ENCODE results near the gene SORT1.
"Not testable (repeated sequence)": the region's sequence is repeated elsewhere in the genome, so short reads cannot be mapped to it uniquely, and the experiment has no call there.

The SORT1 gene

DNA sequence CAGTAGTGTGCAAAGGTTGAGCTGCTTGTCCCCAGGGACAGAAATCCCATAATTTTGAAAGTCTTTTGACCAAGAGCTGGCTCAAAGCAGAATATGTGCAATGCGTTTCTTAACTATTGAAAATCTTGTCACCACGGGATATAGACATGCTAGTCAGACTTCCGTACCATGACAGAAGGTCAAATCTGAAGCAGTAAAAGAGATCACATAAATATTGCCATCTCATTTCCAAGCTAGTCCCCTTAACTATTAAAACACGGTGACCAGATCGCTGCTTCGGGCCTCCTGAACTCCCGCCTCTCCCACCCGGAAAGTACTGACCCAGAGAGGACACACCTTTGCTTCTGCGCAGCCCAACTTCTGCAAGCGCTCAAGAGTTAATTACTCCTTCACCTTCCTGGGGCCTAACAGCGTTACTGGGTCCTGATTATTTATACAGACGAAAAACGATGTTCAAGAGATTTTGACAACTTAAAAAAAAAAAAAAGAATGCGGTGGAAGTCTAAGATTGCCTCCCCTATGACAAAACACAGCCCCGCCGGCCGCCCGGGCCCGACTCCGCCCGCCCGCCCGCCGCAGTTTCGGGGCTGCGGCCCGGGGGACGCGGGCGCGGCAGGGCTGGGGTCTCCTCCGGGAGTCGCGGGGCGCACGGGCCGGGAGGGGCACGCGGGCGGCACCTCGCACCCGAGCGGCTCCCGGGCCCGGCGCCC lies 692 bp downstream of the SORT1 start:
- no peak for DNase-seq

DNA sequence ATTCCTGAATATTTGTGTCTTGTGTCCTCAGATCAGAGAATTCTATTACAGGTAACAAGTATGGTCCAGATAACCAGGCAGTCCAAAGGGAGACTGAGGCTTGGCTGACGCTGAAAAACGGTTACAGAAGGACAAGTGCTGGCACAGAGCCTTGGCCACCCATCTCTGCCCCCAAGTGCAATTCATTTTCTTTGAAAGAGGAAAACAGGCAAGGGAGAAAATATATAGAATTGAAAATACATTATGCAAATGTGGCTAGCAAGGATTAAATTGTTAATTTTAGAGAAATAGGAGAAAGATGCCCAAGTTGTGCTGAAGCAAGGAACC lies 1.2 kb downstream of the SORT1 start:
- DNase-seq, result no peak

DNA sequence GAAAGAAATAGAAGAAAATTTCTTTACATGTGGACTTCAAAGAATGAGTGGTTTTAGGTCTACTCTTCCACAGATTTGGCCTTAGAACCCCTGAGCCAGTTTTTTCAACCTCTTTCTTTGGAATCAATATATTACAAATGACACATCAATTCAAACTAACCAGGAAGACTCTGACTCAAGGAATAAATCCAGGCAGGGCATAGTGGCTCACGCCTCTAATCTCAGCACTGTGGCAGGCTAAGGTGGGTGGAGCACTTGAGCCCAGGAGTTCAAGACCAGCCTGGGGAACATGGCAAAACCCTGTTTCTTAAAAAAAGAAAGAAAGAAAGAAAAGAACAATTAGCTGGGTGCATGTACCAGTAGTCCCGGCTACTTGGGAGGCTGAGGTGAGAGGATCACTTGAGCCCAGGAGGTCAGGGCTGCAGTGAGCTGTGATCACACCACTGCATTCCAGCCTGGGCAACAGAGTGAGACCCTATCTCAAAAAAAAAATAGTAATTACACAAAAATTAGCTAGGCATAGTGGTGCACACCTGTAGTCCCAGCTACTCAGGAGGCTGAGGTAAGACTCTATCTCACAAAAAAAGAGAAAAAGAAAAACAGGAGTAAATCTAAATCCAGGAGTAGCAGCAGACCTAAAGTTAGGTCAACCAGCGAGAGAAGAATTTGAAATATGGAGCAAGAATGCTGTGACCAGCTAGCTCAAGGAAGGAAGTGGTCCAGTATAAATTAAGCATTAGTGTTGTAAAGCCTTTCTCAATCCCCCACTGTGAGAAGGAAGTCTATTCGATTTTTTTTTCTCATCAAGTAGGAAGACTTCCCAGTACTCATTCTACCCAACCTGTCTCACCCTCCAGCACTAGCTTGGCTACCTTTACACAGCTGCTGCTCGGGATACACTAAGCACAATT lies 1.9 kb downstream of the SORT1 start:
- no peak for DNase-seq

DNA sequence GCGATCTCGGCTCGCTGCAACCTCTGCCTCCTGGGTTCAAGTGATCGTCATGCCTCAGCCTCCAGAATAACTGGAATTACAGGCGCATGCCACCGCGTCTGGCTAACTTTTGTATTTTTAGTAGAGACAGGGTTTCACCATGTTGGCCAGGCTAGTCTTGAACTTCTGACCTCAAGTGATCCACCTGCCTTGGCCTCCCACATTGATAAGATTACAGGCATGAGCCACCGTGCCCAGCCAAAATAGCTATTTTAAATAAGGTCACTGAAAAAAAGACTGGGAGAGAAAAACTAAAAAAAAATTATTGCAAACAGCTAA lies 2.5 kb downstream of the SORT1 start:
- not testable (repeated sequence) for DNase-seq

DNA sequence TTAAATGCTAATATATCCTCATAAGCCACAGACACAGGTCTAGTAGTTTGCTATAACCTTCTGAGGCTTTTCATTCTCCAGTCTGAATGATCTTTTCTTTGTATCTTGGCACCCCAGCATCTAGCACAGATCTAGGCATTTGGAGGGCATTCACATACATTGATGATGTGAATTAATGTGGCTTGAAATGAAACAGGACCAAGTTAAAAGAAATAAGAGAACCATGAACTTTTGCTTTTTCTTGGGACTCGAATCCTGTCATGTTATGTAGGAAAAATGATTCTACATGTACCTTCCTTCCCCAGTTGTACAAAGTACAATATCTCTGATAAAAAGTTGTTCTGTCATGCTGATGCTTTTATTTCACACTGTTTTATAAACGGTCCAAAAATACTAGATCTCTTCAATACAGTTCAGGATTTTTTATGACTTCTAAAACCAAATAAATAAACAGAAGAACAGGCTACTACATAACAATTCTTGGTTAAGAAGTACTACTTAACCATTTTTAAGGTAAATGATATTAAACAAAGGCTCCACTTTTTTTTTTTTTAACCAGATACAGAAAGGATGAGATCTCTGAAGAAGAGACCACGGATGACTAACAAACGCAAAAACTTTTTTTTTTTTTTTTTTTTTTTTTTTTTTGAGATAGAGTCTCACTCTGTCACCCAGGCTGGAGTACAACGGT lies 3.0 kb downstream of the SORT1 start:
- no peak for DNase-seq

DNA sequence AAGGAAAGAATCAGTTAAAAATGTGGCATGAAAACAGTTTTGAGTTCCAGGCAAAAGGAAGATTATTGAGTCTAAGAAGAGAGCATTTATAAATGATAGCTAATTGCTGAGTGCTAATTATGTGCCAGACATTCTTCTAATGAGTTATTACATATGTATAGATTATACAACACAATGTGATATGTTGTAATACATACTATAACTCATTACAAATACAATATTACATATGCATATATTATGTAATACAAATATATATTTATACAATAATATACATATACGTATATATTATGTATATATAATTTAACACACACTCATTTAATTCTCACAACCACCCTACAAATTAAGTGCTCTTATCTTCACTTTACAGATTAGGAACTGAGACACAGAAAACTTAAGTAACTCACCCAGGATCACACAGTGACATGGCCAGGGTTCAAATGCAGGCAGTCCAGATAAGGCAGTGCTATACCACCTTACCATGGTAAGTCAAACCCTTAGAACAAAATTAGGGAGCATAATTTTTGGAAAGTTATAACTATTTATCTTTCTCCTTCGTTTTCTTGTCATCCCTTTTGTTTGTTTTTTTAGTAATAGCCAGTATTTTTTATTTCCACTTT lies 4.0 kb downstream of the SORT1 start:
- no peak for DNase-seq

DNA sequence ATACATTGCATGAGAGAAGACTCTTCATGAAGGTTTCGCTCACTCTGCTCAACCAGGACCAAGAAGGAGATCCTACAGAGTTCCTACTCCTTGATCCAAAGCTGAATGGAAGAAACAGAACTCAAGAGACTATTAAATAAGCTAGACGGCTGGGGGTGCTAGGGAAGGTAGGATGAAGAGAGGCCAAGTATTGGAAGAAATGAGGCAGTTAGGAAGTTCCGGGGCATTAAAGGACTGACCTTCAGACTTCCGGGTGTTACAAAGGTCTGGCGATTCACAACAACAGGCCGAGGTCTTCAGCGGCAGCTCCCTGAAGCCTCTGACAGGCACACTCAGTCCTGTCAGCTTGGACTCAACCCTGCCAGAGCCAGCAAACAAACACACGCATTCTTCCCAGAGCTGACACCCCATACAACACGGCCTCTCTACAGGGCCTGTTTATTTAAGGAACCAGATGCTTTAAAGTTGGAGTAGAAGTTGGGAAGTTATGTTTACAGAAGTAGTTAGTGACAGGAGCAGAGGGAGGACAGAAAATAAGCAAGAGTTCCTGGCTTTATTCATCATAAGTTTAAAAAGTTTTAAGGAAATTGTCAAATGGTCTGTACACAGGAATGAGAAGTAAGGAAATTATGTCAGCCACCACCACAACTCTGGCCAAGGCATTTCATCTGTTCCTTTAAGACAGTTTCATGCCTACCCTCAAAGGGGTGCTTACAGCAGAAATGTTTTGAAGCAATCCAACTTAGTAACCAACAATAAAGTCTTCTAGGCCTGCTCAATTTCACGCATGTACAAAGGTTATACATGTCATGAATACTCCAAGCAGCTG lies 4.7 kb downstream of the SORT1 start:
- DNase-seq, result no peak

DNA sequence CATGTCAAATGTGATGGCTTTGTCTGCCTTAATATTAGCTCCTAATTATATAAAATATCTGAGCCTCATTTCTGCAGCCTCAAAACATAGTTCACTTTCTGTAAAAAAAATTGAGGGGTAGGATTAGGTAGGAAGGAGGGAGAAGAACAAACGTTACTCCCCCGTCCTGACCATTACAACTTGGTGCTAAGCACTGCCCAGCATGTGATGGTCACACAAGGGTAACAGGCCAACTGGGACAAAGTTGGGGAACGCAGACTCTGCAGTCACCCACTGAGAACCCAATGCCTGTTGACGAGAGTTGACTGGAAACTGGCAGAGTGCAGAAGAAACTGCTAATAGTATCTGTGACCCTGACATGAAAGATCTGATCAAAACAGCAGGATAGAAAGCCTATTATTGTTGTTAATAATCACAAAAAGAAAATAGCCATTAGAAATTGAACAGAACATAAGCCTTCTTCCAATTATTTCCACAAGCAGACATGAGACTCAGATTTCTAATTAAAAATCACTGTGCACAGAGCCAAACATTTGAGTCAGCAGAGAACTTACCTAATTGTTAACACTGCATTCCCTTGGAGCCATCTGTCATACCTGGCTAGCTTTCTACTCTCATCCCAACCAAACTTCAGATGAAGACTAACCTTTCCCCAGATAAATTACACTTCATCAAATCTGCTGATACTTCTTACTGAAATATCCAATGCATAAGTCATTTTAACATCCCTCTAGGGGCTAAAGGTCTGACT lies 5.5 kb downstream of the SORT1 start:
- no peak for DNase-seq

DNA sequence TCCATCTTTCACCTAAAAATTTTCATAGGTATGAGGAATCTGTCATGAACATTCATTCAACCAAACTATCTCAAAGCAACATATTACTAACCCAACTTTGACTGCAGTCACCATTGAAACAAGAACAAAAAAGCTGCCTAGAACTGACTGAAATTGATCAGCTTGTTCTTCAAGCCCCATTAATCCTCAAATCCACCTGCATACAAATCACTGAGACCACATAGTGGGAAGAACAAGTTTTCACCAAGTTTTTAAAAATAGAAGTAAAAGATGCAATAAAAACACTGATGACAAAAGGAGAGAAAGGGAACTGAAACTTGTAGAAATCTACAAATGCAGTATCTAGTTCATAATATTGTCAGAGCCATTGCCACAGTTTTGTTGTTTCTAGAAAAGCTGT lies 6.1 kb downstream of the SORT1 start:
- DNase-seq, result no peak

DNA sequence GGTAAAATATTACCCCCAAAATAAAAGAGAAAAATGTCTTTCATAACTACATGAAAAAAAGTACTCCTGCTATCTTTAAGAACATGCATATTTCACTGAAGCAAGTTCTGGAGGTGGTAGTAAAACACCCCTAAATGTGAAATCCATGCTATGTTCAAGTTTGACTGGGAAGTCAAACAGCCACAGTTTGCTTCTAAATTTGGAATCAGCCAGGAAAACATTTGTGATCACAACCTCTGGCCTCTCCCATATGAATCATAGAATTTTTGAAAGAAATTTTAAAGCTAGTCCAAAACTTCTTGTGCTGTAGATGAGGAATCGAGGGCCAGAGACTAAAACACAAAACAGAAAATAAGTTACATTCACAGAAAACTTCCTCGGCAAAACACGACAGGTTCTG lies 6.6 kb downstream of the SORT1 start:
- DNase-seq, result no peak

DNA sequence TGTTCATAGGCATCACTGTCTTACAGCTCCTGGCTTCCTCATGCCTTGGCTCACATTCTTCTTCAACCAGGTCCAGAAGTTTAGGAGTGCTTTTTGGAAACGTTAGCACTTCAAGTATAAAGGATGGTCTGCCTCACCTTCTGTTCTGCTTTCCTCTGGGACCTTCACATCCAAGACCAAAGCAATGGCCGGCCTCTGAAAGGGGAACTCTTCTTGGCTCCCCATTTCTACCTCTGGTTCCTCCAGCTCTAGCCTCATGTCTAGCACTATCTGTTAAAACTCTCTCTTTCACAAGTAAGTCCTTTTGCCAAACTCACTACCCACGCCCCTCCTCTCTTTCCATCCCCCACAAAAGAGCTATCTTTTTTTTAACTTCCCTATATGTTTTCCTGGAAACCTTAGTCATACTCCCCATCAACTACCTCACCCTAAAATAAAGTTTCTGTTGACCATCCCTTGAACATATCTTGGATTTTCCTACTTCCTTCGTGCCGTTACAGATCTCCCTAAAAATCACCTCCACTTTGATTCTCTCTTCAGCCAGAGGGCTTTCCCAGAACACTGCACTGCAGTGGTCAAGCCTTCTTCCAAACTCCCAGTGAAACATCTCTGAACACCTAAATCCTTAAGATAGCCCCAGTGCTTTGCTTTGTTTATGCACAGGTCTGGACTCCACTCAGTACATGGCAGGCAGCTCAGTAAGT lies 7.9 kb downstream of the SORT1 start:
- DNase-seq, result no peak

DNA sequence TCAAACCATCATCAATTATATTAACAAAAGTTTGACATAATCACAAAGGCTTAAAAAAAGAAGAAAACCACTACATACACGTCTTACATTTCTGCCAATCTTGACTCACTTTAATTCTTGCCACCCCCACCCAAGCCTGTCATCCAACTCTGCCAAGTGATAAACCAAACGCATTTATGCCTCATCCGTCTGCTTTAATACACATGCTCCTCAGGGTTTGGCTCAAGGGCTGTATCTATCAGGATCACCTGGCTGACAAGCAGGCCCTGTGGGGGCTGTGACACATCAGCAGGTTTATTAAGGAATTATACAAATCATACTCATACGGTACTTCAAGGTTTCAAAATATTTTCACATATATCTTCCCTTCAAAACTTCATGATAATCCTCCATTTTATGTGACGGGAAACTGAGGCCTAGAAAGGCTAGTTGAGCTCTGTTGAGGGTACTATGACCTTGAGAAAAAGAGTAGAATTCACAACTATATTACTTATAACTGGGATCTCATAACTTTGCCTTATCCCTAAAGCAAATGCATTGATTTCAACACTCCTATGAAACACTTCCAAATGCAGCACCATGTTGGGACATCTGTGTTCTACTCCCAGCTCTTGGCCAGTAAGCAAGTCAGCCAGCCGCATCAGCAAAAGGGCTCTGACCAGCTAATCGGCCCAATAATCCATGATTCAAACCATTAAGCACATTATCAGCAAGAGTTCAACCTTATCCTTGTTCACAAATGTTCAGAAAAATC lies 8.7 kb downstream of the SORT1 start:
- no peak for DNase-seq

DNA sequence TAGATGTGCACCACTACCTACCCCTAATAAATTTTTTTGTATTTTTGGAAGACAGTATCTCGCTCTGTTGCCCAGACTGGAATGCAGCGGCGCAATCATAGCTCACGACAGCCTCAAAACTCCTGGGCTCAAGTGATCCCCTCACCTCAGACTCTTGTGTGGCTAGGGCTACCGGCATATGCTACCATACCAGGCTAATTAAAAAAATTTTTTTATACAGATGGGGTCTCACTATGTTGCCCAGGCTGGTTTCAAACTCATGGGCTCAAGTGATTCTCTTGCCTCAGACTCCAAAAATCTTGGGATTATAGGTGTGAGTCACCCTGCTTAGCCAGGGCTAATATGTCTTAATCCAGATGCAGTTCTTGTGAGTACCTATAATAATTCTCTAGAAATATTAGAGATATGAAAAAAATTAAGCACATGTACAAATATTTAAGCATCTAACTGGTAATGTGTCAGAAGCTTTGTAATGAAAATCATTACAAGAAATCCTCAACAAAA lies 9.5 kb downstream of the SORT1 start:
- no peak for DNase-seq

DNA sequence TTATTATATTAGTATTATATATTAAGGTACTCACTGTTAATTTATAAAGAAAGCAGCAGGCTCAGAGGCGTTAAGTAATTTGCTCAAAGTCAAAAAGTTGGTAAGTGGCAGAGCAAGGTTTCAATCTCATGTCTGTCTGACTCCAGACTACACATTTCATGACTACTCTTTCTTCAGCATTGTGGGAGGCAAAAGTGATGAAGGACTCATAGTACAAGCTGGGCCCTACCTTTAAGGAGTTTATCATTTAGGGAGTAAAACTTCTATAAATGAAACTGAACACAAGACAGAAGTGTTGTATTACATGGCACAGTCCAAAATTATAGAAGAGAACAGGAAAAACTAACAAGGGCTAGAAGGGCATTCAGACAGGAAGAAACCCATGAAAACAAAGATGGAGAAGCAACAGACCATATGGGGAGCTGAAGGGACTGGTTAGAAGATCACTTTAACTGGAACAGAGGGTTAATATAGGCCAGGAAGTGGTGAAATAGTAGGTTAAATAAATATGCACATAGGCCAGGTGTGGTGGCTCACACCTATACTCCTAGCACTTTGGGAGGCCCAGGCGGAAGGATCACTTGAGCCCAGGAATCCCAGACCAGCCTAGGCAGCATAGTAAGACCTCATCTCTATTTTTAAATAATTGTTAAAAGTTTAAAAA lies 11.5 kb downstream of the SORT1 start:
- no peak for DNase-seq

DNA sequence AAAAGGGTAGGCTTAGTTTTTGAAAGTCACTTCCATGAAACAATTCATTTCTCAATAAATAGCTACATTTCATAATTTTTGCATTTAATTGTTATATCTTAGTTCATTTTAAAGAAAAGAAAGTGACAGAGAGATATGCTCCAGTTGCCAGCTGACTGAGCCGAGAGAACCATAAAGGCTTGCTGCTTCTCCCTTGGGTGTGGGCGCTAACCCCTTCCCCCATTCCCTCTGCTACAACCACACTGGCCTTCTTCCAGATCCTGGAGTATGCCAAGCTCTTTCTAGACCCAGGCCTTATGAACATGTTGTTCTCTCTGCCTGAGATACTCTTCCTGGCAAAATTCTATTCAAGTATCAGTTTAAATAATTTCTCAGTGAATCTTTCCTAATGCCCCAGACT lies 12.3 kb downstream of the SORT1 start:
- peak in 1 of 2 experiments; percentile 29 for DNase-seq

DNA sequence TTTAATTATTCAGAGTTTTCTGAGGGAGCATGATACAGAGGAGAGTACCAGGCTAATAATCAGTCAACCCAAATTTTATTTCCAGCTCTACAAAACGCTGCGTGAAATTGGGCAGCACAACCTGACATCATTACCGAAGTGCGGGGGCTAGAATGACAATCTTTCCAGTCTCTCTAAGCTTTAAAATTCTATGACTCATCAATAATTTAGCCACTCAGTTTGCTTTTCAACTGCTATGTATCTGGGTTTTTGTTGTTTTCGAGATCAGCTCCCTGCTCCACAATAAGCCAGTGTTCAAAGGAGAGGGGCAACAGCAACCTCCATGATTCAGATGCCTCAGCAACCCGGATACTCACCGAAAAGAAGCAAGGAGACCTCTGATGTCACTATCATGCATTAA lies 13.9 kb downstream of the SORT1 start:
- no peak for DNase-seq

DNA sequence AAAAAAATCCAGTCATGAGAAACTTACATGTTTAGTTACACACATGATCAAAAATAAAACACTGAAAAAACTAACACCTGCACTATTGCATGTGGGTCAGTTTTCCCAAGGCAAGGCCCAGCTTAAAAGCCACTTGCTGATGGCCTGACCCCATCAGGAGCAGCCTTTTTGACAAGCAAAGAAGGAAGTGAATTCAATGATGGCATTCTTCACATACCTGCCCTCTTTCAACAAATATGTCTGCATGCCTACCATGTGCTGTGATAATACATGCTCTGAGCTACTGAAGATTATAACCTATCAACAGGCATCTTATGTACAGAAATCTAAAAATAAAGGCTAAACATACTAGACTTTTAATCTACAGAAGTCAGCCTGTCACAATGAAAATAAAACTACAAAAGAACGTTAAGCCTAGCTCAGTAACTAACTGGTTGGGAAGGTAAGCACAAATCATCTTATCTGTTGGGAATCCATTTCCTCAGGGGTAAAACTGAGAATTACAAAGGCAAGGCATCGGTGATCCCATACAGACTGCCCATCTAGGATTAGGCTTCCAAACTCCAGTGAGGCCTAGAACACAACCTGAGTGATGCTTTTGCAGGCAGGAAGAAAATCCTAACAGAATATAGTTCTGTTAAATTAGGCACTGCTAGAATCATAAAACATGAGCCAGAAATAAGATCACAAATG lies 14.5 kb downstream of the SORT1 start:
- DNase-seq, result no peak

DNA sequence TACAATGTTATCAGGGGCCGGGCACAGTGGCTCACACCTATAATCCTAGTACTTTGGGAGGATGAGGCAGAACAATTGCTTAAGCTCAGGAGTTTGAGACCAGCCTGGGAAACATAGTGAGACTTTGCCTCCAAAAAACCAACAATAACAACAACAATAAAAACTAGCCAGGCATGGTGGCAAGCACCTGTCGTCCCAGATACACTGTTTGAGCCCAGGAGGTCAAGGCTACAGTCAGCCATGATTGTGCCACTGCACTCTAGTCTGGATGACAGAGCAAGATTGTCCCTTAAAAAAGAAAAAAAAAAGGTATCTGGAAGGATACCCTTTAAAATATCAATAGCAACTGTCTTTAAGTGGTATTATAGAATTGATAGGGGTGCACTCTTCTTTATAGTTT lies 16.1 kb downstream of the SORT1 start:
- DNase-seq, result no peak

DNA sequence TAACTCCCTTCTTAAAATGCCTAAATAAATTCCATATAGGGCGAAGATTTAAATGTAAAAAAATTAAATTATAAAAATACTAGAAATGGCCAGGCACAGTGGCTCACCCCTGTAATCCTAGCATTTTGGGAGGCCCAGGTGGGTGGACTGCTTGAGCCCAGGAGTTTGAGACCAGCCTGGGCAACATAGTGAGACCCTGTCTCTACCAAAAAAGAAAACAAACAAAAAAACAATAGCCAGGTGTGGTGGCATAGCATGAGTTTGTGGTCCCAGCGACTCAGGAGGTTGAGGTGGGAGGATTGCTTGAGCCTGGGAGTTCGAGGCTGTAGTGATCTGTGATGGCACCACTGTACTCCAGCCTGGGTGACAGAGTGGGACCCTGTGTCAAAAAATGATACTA lies 17.8 kb downstream of the SORT1 start:
- no peak for DNase-seq

Measured in NCI-H2081 (cell line).